HL-60 (cell line): ENCODE results near the gene MYCBPAP.
A peak's percentile ranks its signal among the peaks of the same experiment; 100 is the strongest.

ENCODE experiments used
- DNase-seq, 2 experiments: peaks; one replicate each; pipeline ENCODE4 v3.0.0-alpha.2; 2010 to 2020; ENCODE audit warnings: low read depth in 1 of 2, low spot score in 1 of 2
- H3K27ac ChIP-seq: fragments of 250-450 bp; sonication (Bioruptor Pico); replicated peaks from 2 replicates; pipeline ENCODE4 v1.5.1; 2020; ENCODE audit warnings: mild to moderate bottlenecking, moderate library complexity
- H3K27me3 ChIP-seq: fragments of 250-450 bp; sonication (Bioruptor Pico); 2 replicates; pipeline ENCODE4 v1.5.1; 2021; ENCODE audit warnings: mild to moderate bottlenecking, moderate library complexity; ENCODE audit not compliant: insufficient read depth, poor library complexity, severe bottlenecking
- H3K4me3 ChIP-seq: replicated peaks from 2 replicates; pipeline ENCODE4 v1.5.1; 2011; ENCODE audit warnings: mild to moderate bottlenecking, control low read depth, low read length; ENCODE audit not compliant: insufficient read depth
- GABPA ChIP-seq: IDR thresholded peaks from 2 replicates; pipeline ENCODE4 v1.6.1; 2012; ENCODE audit warnings: low read depth
- POLR2AphosphoS5 ChIP-seq: IDR thresholded peaks from 2 replicates; pipeline ENCODE4 v1.6.1; 2012; ENCODE audit warnings: low read depth
- SPI1 ChIP-seq: IDR thresholded peaks from 2 replicates; pipeline ENCODE4 v1.6.1; 2012; ENCODE audit warnings: low read depth, mild to moderate bottlenecking, borderline replicate concordance
- TF ChIP-seq, protein P1 (sequence below): IDR thresholded peaks from one replicate; pipeline ENCODE4 v1.5.1; 2011; ENCODE audit warnings: low read length, control low read depth, inconsistent platforms; ENCODE audit not compliant: insufficient read depth
- TF ChIP-seq, protein P2 (sequence below): IDR thresholded peaks from 2 replicates; pipeline ENCODE4 v1.6.1; 2012; ENCODE audit warnings: low read depth; ENCODE audit not compliant: insufficient replicate concordance

Gene MYCBPAP

GRCh38 chr17:50508573-50509460 lies 578 bp downstream of the MYCBPAP start:
- TF ChIP-seq POLR2AphosphoS5: no peak
- TF ChIP-seq SPI1: no peak
- TF ChIP-seq GABPA: no peak
- TF ChIP-seq, protein P1, sequence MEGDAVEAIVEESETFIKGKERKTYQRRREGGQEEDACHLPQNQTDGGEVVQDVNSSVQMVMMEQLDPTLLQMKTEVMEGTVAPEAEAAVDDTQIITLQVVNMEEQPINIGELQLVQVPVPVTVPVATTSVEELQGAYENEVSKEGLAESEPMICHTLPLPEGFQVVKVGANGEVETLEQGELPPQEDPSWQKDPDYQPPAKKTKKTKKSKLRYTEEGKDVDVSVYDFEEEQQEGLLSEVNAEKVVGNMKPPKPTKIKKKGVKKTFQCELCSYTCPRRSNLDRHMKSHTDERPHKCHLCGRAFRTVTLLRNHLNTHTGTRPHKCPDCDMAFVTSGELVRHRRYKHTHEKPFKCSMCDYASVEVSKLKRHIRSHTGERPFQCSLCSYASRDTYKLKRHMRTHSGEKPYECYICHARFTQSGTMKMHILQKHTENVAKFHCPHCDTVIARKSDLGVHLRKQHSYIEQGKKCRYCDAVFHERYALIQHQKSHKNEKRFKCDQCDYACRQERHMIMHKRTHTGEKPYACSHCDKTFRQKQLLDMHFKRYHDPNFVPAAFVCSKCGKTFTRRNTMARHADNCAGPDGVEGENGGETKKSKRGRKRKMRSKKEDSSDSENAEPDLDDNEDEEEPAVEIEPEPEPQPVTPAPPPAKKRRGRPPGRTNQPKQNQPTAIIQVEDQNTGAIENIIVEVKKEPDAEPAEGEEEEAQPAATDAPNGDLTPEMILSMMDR: no peak
- TF ChIP-seq, protein P2, sequence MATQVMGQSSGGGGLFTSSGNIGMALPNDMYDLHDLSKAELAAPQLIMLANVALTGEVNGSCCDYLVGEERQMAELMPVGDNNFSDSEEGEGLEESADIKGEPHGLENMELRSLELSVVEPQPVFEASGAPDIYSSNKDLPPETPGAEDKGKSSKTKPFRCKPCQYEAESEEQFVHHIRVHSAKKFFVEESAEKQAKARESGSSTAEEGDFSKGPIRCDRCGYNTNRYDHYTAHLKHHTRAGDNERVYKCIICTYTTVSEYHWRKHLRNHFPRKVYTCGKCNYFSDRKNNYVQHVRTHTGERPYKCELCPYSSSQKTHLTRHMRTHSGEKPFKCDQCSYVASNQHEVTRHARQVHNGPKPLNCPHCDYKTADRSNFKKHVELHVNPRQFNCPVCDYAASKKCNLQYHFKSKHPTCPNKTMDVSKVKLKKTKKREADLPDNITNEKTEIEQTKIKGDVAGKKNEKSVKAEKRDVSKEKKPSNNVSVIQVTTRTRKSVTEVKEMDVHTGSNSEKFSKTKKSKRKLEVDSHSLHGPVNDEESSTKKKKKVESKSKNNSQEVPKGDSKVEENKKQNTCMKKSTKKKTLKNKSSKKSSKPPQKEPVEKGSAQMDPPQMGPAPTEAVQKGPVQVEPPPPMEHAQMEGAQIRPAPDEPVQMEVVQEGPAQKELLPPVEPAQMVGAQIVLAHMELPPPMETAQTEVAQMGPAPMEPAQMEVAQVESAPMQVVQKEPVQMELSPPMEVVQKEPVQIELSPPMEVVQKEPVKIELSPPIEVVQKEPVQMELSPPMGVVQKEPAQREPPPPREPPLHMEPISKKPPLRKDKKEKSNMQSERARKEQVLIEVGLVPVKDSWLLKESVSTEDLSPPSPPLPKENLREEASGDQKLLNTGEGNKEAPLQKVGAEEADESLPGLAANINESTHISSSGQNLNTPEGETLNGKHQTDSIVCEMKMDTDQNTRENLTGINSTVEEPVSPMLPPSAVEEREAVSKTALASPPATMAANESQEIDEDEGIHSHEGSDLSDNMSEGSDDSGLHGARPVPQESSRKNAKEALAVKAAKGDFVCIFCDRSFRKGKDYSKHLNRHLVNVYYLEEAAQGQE: no peak
- no peak for DNase-seq
- H3K27me3 ChIP-seq: no peaks in the 10 kb centered on the region
- no peak overlapping the region for H3K27ac ChIP-seq
- peak overlapping the region; percentile 50 for H3K4me3 ChIP-seq

- TF ChIP-seq, protein P1: no peak
- TF ChIP-seq, protein P2: no peak
- TF ChIP-seq SPI1 (no peak), POLR2AphosphoS5 (no peak), GABPA (no peak)
- no peak overlapping the region for H3K4me3 ChIP-seq
- no peak overlapping the region for H3K27ac ChIP-seq
- no peaks in the 10 kb centered on the region for H3K27me3 ChIP-seq
- DNase-seq: no peak
These were observed 2.8 kb downstream of the MYCBPAP start for GRCh38 chr17:50511058-50511457.

DNA sequence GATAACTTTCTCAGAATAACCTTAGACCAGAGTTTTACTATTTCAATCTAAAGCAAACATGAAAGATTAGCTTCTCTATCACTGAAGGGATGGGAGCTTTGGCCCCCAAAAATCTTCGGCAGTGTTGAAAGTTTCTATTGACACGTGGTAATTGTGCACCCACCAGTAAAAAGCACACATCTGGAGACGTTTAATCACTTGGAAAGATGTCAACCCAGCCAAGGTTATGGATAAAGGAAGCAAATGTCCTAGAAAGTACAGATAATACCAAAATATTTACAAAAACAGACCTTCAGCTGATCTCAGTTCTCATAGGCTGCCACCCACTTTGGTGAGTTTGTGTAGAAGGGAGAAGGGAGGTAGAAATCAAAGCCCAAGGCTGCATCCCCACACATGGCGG lies 5.3 kb downstream of the MYCBPAP start:
- TF ChIP-seq GABPA: no peak
- TF ChIP-seq, protein P1: no peak
- TF ChIP-seq POLR2AphosphoS5: no peak
- TF ChIP-seq, protein P2: no peak
- no peaks in the 10 kb centered on the region for H3K27me3 ChIP-seq
- no peak overlapping the region for H3K27ac ChIP-seq
- no peak for DNase-seq
- no peak overlapping the region for H3K4me3 ChIP-seq
